SK-N-SH (cell line): Measurements from ENCODE around the gene PBX3. TPM values are rescaled to one million over a fixed set of nuclear protein-coding genes. Genes with fewer than 3 reads are reported as not detected.

Experiments used
- CTCF ChIA-PET: fragments of 300-600, 350-600 bp; formaldehyde crosslinking; extraction: SDS; loops from one replicate; lab custom pipeline; 2021; lab: Yijun Ruan, JAX
- POLR2A ChIA-PET: fragments of 350-600 bp; sonication (Branson Sonifier 250); formaldehyde crosslinking; extraction: SDS; loops from one replicate; lab custom pipeline; 2020; ENCODE audit warnings: antibody characterized with exemption, inconsistent platforms; lab: Yijun Ruan, JAX
- DNase-seq: peaks from one replicate; pipeline ENCODE4 v3.0.0; 2012
- H2AFZ ChIP-seq: fragments of 200-600 bp; sonication (generic); 2 replicates; pipeline ENCODE4 v1.8.1; 2016; ENCODE audit warnings: antibody characterized with exemption, mild to moderate bottlenecking, low read depth
- H3F3A ChIP-seq: fragments of 200-600 bp; sonication (generic); replicated peaks from 2 replicates; pipeline ENCODE3; 2016; ENCODE audit warnings: antibody characterized with exemption, mild to moderate bottlenecking; ENCODE audit not compliant: insufficient read depth
- H3K27ac ChIP-seq, 2 experiments: fragments of 200-500 bp in 1 of 2; fragments of 200-600 bp in 1 of 2; sonication (Bioruptor generic) in 1 of 2; sonication (generic), shearing (Covaris generic) in 1 of 2; 2 replicates each; pipeline versions ENCODE4 v1.5.1 to v1.6.1; 2014 to 2016; ENCODE audit warnings: low read depth in 2 of 2, inconsistent platforms in 1 of 2, low read length in 1 of 2, mild to moderate bottlenecking in 1 of 2, mixed read lengths in 1 of 2
- H3K27me3 ChIP-seq: fragments of 200-600 bp; sonication (generic), shearing (Covaris generic); 2 replicates; pipeline ENCODE4 v1.6.1; 2016; ENCODE audit warnings: mixed run types; ENCODE audit not compliant: insufficient read depth
- H3K36me3 ChIP-seq, 2 experiments: fragments of 200-500 bp in 1 of 2; fragments of 200-600 bp in 1 of 2; sonication (Bioruptor generic) in 1 of 2; sonication (generic) in 1 of 2; replicated peaks in 1 of 2; 2 replicates each; pipeline versions ENCODE3 to v1.5.1; 2014 to 2016; ENCODE audit warnings: low read length in 1 of 2, mild to moderate bottlenecking in 1 of 2; ENCODE audit not compliant: insufficient read depth in 2 of 2, control insufficient read depth in 1 of 2
- H3K4me1 ChIP-seq, 2 experiments: fragments of 200-500 bp in 1 of 2; fragments of 200-600 bp in 1 of 2; sonication (Bioruptor generic) in 1 of 2; sonication (generic), shearing (Covaris generic) in 1 of 2; 2 replicates each; pipeline versions ENCODE4 v1.5.1 to v1.6.1; 2014 to 2016; ENCODE audit warnings: low read depth in 1 of 2, low read length in 1 of 2, mixed run types in 1 of 2; ENCODE audit not compliant: insufficient read depth in 2 of 2, control insufficient read depth in 1 of 2
- H3K4me2 ChIP-seq: fragments of 200-600 bp; sonication (generic), shearing (Covaris generic); 2 replicates; pipeline ENCODE4 v1.6.1; 2017; ENCODE audit warnings: mixed run types
- H3K4me3 ChIP-seq, 2 experiments: fragments of 200-500 bp in 1 of 2; fragments of 200-600 bp in 1 of 2; sonication (Bioruptor generic) in 1 of 2; sonication (generic), shearing (Covaris generic) in 1 of 2; 2 replicates each; pipeline versions ENCODE4 v1.5.1 to v1.8.1; 2014 to 2016; ENCODE audit warnings: low read depth in 2 of 2, inconsistent platforms in 1 of 2, low read length in 1 of 2, mild to moderate bottlenecking in 1 of 2, mixed read lengths in 1 of 2, moderate library complexity in 1 of 2
- H3K79me2 ChIP-seq: fragments of 200-600 bp; sonication (generic); 2 replicates; pipeline ENCODE4 v1.8.1; 2017; ENCODE audit warnings: mild to moderate bottlenecking; ENCODE audit not compliant: insufficient read depth
- H3K9ac ChIP-seq: fragments of 200-600 bp; sonication (generic); 2 replicates; pipeline ENCODE4 v1.6.1; 2017; ENCODE audit warnings: mixed run types
- H3K9me2 ChIP-seq: fragments of 200-600 bp; sonication (generic); 2 replicates; pipeline ENCODE4 v1.6.1; 2017; ENCODE audit warnings: mixed run types
- H3K9me3 ChIP-seq: fragments of 200-600 bp; sonication (generic); 2 replicates; pipeline ENCODE4 v1.6.1; 2017; ENCODE audit warnings: mixed run types, mild to moderate bottlenecking, moderate library complexity
- H4K20me1 ChIP-seq: fragments of 200-600 bp; sonication (generic); 2 replicates; pipeline ENCODE4 v1.6.1; 2017; ENCODE audit warnings: mild to moderate bottlenecking, mixed run types; ENCODE audit not compliant: insufficient read depth
- ELF1 ChIP-seq: IDR thresholded peaks from 2 replicates; pipeline ENCODE4 v1.4.0; 2012
- FOXJ3 ChIP-seq: sonication (generic); formaldehyde crosslinking; IDR thresholded peaks from 2 replicates; pipeline ENCODE4 v1.5.1; 2020; ENCODE audit warnings: mild to moderate bottlenecking, missing genetic modification reagents
- NRF1 ChIP-seq: IDR thresholded peaks from 2 replicates; pipeline ENCODE4 v1.6.1; 2012; ENCODE audit warnings: low read depth, mild to moderate bottlenecking, low read length
- TAF1 ChIP-seq: IDR thresholded peaks from 2 replicates; pipeline ENCODE4 v1.6.1; 2012; ENCODE audit warnings: low read depth, mild to moderate bottlenecking, low read length, moderate library complexity, borderline replicate concordance
- TCF12 ChIP-seq: IDR thresholded peaks from 2 replicates; pipeline ENCODE4 v1.4.0; 2012
- polyA plus RNA-seq, 3 experiments: library from polyadenylated mRNA; depleted of rRNA; stranded (reverse); fragments of >200 nt; gene quantifications; 2 replicates each; pipeline ENCODE4 v1.2.3, GENCODE V29; 2012
- TF ChIP-seq, protein P1 (sequence below): IDR thresholded peaks from 2 replicates; pipeline ENCODE4; 2012
- TF ChIP-seq, protein P2 (sequence below): fragments of 150-350 bp; IDR thresholded peaks from 2 replicates; pipeline ENCODE4 v1.6.1; 2017; ENCODE audit warnings: antibody characterized with exemption, low read length, low read depth, borderline replicate concordance
- TF ChIP-seq, protein P3 (sequence below): IDR thresholded peaks from 2 replicates; pipeline ENCODE4 v1.6.1; 2012; ENCODE audit warnings: mild to moderate bottlenecking, low read depth, low read length, moderate library complexity
- TF ChIP-seq, protein P4 (sequence below): fragments of 150-350 bp; IDR thresholded peaks from 2 replicates; pipeline ENCODE4 v1.6.1; 2016; ENCODE audit warnings: mild to moderate bottlenecking, low read depth, low read length

The PBX3 gene
- polyA plus RNA-seq, 1 of the 3 experiments (the other 2 are of a cell fraction) = 73.0 TPM

DNA sequence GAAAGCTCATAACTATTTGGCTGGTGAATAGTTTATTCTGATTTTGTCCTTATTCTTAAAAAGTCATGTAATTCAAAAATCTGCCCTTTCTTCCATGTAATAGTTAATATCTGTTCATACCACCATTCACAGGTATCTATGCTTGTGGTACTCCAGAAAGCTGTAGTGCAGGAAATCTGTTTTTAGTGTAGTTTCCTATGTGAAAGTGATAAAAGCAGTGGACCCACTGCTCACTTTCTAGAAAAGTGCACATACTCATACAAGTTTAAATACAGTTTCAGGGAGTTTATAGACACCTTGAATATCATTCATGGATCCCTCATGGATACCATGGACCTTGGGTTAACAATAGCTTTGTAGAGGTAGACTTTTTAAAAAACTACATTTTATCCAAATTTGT, 20.2 kb downstream of the PBX3 start:
- peaks cover 100% of the 10 kb centered on the region for H3K79me2 ChIP-seq
- POLR2A ChIA-PET = no interaction called here
- CTCF ChIA-PET = interaction anchor here (0.6 kb wide), 1 partner anchor 134 kb away, joined by 3 read pairs; no protein-coding TSS in a partner anchor

More for the DNA sequence above, 20.2 kb downstream of the PBX3 start:
- no peak overlapping the region for H3K9ac ChIP-seq
- TF ChIP-seq, protein P1, sequence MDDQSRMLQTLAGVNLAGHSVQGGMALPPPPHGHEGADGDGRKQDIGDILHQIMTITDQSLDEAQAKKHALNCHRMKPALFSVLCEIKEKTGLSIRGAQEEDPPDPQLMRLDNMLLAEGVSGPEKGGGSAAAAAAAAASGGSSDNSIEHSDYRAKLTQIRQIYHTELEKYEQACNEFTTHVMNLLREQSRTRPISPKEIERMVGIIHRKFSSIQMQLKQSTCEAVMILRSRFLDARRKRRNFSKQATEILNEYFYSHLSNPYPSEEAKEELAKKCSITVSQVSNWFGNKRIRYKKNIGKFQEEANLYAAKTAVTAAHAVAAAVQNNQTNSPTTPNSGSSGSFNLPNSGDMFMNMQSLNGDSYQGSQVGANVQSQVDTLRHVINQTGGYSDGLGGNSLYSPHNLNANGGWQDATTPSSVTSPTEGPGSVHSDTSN = no peak
- TF ChIP-seq TCF12 (no peak), TAF1 (no peak), FOXJ3 (CRISPR knock-in tag) (no peak), NRF1 (no peak), ELF1 (no peak)
- TF ChIP-seq, protein P2, sequence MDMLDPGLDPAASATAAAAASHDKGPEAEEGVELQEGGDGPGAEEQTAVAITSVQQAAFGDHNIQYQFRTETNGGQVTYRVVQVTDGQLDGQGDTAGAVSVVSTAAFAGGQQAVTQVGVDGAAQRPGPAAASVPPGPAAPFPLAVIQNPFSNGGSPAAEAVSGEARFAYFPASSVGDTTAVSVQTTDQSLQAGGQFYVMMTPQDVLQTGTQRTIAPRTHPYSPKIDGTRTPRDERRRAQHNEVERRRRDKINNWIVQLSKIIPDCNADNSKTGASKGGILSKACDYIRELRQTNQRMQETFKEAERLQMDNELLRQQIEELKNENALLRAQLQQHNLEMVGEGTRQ = no peak
- TF ChIP-seq, protein P3, sequence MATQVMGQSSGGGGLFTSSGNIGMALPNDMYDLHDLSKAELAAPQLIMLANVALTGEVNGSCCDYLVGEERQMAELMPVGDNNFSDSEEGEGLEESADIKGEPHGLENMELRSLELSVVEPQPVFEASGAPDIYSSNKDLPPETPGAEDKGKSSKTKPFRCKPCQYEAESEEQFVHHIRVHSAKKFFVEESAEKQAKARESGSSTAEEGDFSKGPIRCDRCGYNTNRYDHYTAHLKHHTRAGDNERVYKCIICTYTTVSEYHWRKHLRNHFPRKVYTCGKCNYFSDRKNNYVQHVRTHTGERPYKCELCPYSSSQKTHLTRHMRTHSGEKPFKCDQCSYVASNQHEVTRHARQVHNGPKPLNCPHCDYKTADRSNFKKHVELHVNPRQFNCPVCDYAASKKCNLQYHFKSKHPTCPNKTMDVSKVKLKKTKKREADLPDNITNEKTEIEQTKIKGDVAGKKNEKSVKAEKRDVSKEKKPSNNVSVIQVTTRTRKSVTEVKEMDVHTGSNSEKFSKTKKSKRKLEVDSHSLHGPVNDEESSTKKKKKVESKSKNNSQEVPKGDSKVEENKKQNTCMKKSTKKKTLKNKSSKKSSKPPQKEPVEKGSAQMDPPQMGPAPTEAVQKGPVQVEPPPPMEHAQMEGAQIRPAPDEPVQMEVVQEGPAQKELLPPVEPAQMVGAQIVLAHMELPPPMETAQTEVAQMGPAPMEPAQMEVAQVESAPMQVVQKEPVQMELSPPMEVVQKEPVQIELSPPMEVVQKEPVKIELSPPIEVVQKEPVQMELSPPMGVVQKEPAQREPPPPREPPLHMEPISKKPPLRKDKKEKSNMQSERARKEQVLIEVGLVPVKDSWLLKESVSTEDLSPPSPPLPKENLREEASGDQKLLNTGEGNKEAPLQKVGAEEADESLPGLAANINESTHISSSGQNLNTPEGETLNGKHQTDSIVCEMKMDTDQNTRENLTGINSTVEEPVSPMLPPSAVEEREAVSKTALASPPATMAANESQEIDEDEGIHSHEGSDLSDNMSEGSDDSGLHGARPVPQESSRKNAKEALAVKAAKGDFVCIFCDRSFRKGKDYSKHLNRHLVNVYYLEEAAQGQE = no peak
- TF ChIP-seq, protein P4, sequence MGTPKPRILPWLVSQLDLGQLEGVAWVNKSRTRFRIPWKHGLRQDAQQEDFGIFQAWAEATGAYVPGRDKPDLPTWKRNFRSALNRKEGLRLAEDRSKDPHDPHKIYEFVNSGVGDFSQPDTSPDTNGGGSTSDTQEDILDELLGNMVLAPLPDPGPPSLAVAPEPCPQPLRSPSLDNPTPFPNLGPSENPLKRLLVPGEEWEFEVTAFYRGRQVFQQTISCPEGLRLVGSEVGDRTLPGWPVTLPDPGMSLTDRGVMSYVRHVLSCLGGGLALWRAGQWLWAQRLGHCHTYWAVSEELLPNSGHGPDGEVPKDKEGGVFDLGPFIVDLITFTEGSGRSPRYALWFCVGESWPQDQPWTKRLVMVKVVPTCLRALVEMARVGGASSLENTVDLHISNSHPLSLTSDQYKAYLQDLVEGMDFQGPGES = no peak
- no peaks in the 10 kb centered on the region for H3K27me3 ChIP-seq
- peaks cover 20 to 23% of the 10 kb centered on the region in 2 experiments; a peak in 3 of 4 replicates for H3K4me1 ChIP-seq
- DNase-seq = no peak
- no peaks in the 10 kb centered on the region for H3K9me2 ChIP-seq
- peaks cover 31 to 48% of the 10 kb centered on the region in 2 experiments for H3K36me3 ChIP-seq
- H3F3A ChIP-seq = peaks cover 26% of the 10 kb centered on the region
- no peak overlapping the region for H3K4me2 ChIP-seq
- H3K9me3 ChIP-seq = no peaks in the 10 kb centered on the region
- H3K27ac ChIP-seq = no peak overlapping the region
- H2AFZ ChIP-seq = no peak overlapping the region
- peaks cover 82% of the 10 kb centered on the region for H4K20me1 ChIP-seq
- no peak overlapping the region for H3K4me3 ChIP-seq
